Ectodermal cell (in vitro differentiated cells): ENCODE results near the gene SLC4A5.
A peak's percentile ranks its signal among the peaks of the same experiment; 100 is the strongest.

Experiments used
- H3K27ac ChIP-seq: 2 replicates; pipeline ENCODE4 v1.7.0; 2013; ENCODE audit warnings: mild to moderate bottlenecking, low read depth, low read length; ENCODE audit not compliant: insufficient read depth, poor library complexity, severe bottlenecking
- H3K27me3 ChIP-seq: 2 replicates; pipeline ENCODE4 v1.7.0; 2013; ENCODE audit warnings: mild to moderate bottlenecking, low read length; ENCODE audit not compliant: insufficient read depth, control insufficient read depth, poor library complexity, severe bottlenecking
- H3K36me3 ChIP-seq: one replicate; pipeline ENCODE4 v1.7.0; 2013; ENCODE audit warnings: low read length; ENCODE audit not compliant: control insufficient read depth, insufficient read depth
- H3K4me1 ChIP-seq: one replicate; pipeline ENCODE4 v1.7.0; 2013; ENCODE audit warnings: low read length; ENCODE audit not compliant: control insufficient read depth, insufficient read depth
- H3K4me3 ChIP-seq: 2 replicates; pipeline ENCODE4 v1.7.0; 2013; ENCODE audit warnings: low read depth, low read length, control low read depth; ENCODE audit not compliant: insufficient read depth
- H3K9me3 ChIP-seq: 2 replicates; pipeline ENCODE4 v1.7.0; 2013; ENCODE audit warnings: mild to moderate bottlenecking, low read length, moderate library complexity; ENCODE audit not compliant: control insufficient read depth
- WGBS, 2 experiments: methylation state at CpG; one replicate each; pipeline ENCODE4 v1.1.7; 2013; ENCODE audit warnings: missing lambda C conversion rate in 2 of 2; 5-methylcytosine and 5-hydroxymethylcytosine counted together

Gene SLC4A5

DNA sequence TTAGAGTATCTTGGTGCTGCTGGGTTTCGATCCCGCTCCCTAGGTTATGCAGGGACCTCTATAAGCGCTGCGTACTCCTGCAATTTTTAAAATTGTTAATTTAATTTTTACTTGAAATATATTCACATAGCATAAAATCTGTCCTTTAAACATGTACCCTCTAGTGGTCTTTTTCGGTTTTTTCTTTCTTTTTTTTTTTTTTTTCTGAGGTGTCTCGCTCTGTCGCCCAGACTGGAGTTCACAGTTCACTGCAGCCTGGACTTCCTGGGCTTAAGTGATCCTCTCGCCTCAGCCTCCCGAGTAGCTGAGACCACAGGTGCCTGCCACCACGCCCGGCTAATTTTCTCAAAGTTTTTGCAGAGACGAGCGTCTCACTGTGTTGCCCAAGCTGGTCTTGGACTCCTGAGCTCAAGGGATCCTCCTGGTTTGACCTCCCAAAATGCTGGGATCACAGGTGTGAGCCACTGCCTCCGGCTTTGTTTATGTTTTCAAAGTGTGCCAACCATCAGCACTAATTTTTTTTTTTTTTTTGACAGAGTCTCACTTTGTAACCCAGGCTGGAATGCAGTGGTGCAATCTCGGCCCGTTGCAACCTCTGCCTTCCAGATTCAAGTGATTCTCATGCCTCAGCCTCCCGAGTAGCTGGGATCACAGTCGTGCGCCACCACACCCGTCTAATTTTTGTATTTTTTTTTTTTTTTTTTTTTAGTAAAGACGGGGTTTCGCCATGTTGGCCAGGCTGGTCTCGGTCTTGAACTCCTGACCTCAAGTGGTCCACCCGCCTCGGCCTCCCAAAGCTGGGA lies 164.0 kb downstream of the SLC4A5 start:
- H3K27ac ChIP-seq: no peak overlapping the region

DNA sequence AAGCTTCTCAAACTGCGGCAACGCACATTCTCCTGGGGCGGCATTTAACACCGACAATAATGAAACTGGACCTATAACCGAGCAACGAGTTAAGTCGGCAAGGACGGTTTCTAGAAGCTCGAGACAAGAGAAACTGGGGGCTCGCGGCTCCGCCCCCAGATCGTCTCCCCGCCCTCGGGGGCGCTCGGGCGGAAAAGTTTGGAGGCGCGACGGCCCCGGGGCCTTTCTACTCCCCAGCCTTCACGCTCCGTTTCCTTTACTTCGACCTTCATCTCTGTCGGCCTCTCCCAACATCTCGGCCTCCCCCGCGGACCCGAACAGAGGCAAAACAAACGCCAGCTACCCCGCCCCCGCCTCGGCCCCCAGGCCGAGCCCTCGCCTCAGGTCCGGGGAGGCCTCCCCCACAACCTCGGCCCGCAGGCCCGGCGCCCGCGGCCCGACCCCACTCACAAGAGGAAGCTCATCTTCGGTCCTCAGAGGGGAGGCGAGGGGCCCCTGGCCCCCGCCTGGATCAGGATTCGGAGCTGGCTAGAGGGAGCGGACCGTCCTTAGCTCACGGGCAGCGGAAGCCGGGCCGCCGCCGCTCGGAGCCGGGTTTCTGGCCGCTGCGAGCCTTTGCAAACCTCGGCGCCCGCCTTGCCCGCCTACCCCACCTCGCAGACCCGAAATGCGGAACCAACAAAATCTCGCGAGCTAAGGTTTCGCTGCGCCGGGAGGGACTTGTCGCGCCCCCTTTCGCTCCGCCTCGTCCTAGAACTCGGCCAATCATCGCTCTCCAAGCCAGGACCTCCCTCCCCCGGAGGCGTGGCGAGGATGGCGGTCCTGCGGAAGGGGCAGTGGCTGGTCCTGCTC lies 164.8 kb downstream of the SLC4A5 start, which contains the start of gene MOB1A:
Gene MOB1A (minus strand): TSS at position 669 of the 852 bp plus-strand sequence. CDS start 205 bp downstream, at position 464.
- 0% methylated on average over 84 of the region's 84 CpGs for WGBS, 2 experiments
- Histone ChIP-seq H3K4me1 (no peaks in the 10 kb centered on the region), H3K27ac (peak within 1 kb of the TSS; percentile 96), H3K4me3 (peak within 1 kb of the TSS; percentile 91), H3K27me3 (no peaks in the 10 kb centered on the region), H3K36me3 (no peaks in the 10 kb centered on the region), H3K9me3 (no peaks in the 10 kb centered on the region)

More for the DNA sequence above, 164.0 kb downstream of the SLC4A5 start:
- no peaks in the 10 kb centered on the region for H3K4me1 ChIP-seq
- H3K9me3 ChIP-seq: no peaks in the 10 kb centered on the region
- WGBS, 2 experiments: 68 to 73% methylated on average over 23 to 25 of the region's 25 CpGs
- no peaks in the 10 kb centered on the region for H3K36me3 ChIP-seq
- peak overlapping the region; percentile 91 for H3K4me3 ChIP-seq
- no peaks in the 10 kb centered on the region for H3K27me3 ChIP-seq

DNA sequence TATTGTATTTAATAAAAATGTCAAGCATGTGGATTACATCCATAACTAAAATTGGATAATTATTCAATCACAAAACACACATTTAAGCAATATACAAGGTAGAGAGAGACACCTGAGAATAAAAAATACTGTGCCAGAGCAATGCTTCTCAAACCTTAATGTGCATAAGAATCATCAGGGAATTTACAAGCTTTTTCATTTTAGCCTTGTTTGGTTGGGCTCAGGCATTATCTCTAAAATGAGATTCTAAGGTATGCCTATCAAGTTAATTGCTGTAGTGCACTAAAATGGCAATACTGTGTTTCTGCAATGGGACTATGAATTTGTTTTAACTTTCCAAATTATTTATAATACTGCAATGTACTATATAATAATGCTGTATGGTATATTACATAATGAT lies 165.5 kb downstream of the SLC4A5 start:
- H3K27me3 ChIP-seq: no peaks in the 10 kb centered on the region
- H3K36me3 ChIP-seq: no peaks in the 10 kb centered on the region
- H3K9me3 ChIP-seq: no peaks in the 10 kb centered on the region
- no peaks in the 10 kb centered on the region for H3K4me1 ChIP-seq
- peak overlapping the region; percentile 91 for H3K4me3 ChIP-seq
- peak overlapping the region; percentile 96 for H3K27ac ChIP-seq

DNA sequence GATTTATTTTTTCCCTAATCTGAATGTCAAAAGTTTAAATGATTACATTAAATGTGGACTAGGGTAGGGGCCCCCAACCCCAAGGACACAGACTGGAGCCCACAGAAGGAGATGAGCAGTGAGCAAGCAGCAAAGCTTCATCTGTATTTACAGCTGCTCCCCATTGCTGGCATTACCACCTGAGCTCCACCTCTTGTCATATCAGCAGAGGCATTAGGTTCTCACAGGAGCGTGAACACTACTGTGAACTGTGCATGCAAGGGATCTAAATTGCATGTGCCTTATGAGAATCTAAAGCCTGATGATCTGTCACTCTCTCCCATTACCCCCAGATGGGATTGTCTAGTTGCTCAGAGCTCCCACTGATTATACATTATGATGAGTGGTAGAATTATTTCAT lies 168.3 kb downstream of the SLC4A5 start:
- WGBS, 2 experiments: 91 to 92% methylated on average over 1 of the region's 1 CpG
- Histone ChIP-seq H3K36me3 (peaks cover 6% of the 10 kb centered on the region), H3K27me3 (no peaks in the 10 kb centered on the region), H3K27ac (no peak overlapping the region), H3K4me1 (no peaks in the 10 kb centered on the region), H3K9me3 (no peaks in the 10 kb centered on the region), H3K4me3 (no peak overlapping the region)

DNA sequence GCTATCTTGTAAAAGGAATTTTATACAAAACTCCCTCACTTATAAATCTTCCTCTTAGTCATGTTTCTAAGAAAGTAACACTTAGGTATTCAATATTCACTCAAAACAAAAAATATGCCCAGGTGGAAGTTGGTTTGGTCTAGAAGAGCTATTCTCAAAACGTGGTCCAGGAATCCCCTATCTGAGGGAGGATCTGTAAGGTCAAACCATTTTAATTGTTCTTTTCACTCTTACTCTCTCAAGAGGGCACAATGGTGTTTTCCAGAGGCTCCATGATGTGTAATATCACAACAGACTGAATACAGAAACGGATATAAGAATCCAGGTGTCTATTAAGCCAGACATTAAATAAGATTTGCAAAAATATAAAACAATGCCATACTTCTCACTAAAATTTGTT lies 174.5 kb downstream of the SLC4A5 start:
- Histone ChIP-seq H3K9me3 (no peaks in the 10 kb centered on the region), H3K4me3 (no peak overlapping the region), H3K27ac (no peak overlapping the region), H3K27me3 (no peaks in the 10 kb centered on the region), H3K36me3 (peaks cover 45% of the 10 kb centered on the region), H3K4me1 (no peaks in the 10 kb centered on the region)
- 90% methylated on average over 2 of the region's 2 CpGs; no CpG with 5 or more reads in 1 of the 2 experiments for WGBS, 2 experiments
